ENCODE data around the gene LANCL2.

GRCh38 chr7:55360486-55360885 lies 4.7 kb upstream of the LANCL2 start:
- TF ChIP-seq, protein P1, sequence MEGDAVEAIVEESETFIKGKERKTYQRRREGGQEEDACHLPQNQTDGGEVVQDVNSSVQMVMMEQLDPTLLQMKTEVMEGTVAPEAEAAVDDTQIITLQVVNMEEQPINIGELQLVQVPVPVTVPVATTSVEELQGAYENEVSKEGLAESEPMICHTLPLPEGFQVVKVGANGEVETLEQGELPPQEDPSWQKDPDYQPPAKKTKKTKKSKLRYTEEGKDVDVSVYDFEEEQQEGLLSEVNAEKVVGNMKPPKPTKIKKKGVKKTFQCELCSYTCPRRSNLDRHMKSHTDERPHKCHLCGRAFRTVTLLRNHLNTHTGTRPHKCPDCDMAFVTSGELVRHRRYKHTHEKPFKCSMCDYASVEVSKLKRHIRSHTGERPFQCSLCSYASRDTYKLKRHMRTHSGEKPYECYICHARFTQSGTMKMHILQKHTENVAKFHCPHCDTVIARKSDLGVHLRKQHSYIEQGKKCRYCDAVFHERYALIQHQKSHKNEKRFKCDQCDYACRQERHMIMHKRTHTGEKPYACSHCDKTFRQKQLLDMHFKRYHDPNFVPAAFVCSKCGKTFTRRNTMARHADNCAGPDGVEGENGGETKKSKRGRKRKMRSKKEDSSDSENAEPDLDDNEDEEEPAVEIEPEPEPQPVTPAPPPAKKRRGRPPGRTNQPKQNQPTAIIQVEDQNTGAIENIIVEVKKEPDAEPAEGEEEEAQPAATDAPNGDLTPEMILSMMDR (IDR thresholded peaks at IDR 0.05) = no peak
- TF ChIP-seq POLR2A (IDR thresholded peaks at IDR 0.05) = no peak

Measured in uterus (tissue), 2 donors.